Natural killer cell (primary cell): Measurements from ENCODE around the gene WDR86. TPM values are rescaled to one million over a fixed set of nuclear protein-coding genes. Genes with fewer than 3 reads are reported as not detected.

ENCODE experiments used
- ATAC-seq, 3 donors: fragments of 150-1000 bp in 2 of 3; fragments of 200-7000 bp in 1 of 3; cut with Tn5 transposase; 1 replicate in 1 of 3; 2 replicates in 2 of 3; pipeline ENCODE4 v1.10.0; 2021; ENCODE audit warnings: mild to moderate bottlenecking in 2 of 3, moderate library complexity in 2 of 3
- DNase-seq, 2 donors: peaks; one replicate each; pipeline versions ENCODE4 v3.0.0 to v3.0.0-alpha.2; 2013 to 2021; ENCODE audit warnings: mixed read lengths in 1 of 2
- H3K27ac ChIP-seq: one replicate; pipeline ENCODE4 v1.5.1; 2013; ENCODE audit warnings: mild to moderate bottlenecking, low read length
- H3K27me3 ChIP-seq: one replicate; pipeline ENCODE4 v1.6.1; 2013; ENCODE audit warnings: low read length; ENCODE audit not compliant: control insufficient read depth, insufficient read depth
- H3K36me3 ChIP-seq: one replicate; pipeline ENCODE4 v1.6.1; 2013; ENCODE audit warnings: low read length; ENCODE audit not compliant: control insufficient read depth, insufficient read depth
- H3K4me1 ChIP-seq: one replicate; pipeline ENCODE4 v1.6.1; 2013; ENCODE audit warnings: low read length; ENCODE audit not compliant: control insufficient read depth, insufficient read depth
- H3K4me3 ChIP-seq: one replicate; pipeline ENCODE4 v1.5.1; 2013; ENCODE audit warnings: low read length
- H3K9me3 ChIP-seq: one replicate; pipeline ENCODE4 v1.6.1; 2013; ENCODE audit warnings: low read length; ENCODE audit not compliant: control insufficient read depth, insufficient read depth
- H3K27ac Mint-ChIP-seq, 2 donors: one replicate each; pipeline ENCODE4 v1.8.0; 2022; ENCODE audit warnings: mild to moderate bottlenecking in 2 of 2, mixed read lengths in 2 of 2, moderate library complexity in 1 of 2
- H3K27me3 Mint-ChIP-seq, 2 donors: one replicate each; pipeline ENCODE4 v1.8.0; 2022; ENCODE audit warnings: low read depth in 2 of 2, mixed read lengths in 2 of 2
- H3K36me3 Mint-ChIP-seq: one replicate; pipeline ENCODE4 v1.8.0; 2022; ENCODE audit warnings: mixed read lengths
- H3K4me1 Mint-ChIP-seq, 2 donors: one replicate each; pipeline ENCODE4 v1.8.0; 2022; ENCODE audit warnings: mixed read lengths in 2 of 2
- H3K4me3 Mint-ChIP-seq: one replicate; pipeline ENCODE4 v1.8.0; 2022; ENCODE audit warnings: mild to moderate bottlenecking, moderate library complexity, mixed read lengths
- H3K9me3 Mint-ChIP-seq, 2 donors: one replicate each; pipeline ENCODE4 v1.8.0; 2022; ENCODE audit warnings: mixed read lengths in 2 of 2
- WGBS: methylation state at CpG from one replicate; pipeline ENCODE4 v1.1.7; 2013; ENCODE audit warnings: missing lambda C conversion rate; ENCODE audit not compliant: insufficient coverage; 5-methylcytosine and 5-hydroxymethylcytosine counted together
- intact Hi-C: fragments of 100-400 bp; cut with micrococcal nuclease; formaldehyde crosslinking; loops from one replicate; pipeline ENCODE4 v1.14.2; 2022
- total RNA-seq, 4 donors: library from RNA; stranded (reverse); fragments of 120-200 nt in 1 of 4; gene quantifications; one replicate each; pipeline versions ENCODE4 v1.2.3 to v1.2.4, GENCODE V29; 2013 to 2022
- TF ChIP-seq, protein P1 (sequence below): fragments of 200-600 bp; IDR thresholded peaks from one replicate; pipeline ENCODE4 v1.8.0; 2022; ENCODE audit warnings: antibody characterized with exemption

Gene WDR86
- total RNA-seq, 3 donors from 2014 or later (not counting 1 experiment from before 2014, with no cell fraction given), result 1.6 to 4.6 (median 2.1) TPM

DNA sequence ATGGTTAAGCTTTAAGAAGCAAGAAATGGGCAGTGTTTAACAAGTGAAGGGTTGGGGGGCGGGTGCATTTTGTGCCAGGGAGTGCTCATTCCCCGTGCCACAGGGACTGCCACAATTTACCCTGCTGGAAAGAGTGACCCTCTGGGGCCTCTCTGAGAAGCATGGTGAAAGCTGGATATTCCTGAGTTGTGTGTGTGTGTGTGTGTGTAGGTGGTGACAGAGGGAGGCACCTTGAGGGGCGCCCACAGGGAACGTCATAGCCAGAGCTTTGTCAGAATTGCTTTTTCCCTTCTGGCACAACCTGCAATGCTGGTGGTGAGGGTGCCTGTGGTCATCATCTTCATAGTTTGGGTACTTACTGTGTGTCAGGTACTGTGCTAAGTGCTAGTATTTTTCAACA is 2.5 kb upstream of the WDR86 start:
- Mint-ChIP-seq H3K36me3 (no peaks in the 10 kb centered on the region), H3K4me3 (no peak overlapping the region), H3K9me3 (no peaks in the 10 kb centered on the region), H3K4me1 (peaks cover 7 to 21% of the 10 kb centered on the region in 2 donors), H3K27ac (peak overlapping the region in 1 of 2 donors; percentile 38), H3K27me3 (peaks cover 43 to 59% of the 10 kb centered on the region in 2 donors)
- no peak overlapping the region for H3K27ac ChIP-seq
- no peak overlapping the region for H3K4me3 ChIP-seq
- no peaks in the 10 kb centered on the region for H3K9me3 ChIP-seq
- H3K36me3 ChIP-seq, result no peaks in the 10 kb centered on the region
- peaks cover 36% of the 10 kb centered on the region for H3K4me1 ChIP-seq
- TF ChIP-seq, protein P1, sequence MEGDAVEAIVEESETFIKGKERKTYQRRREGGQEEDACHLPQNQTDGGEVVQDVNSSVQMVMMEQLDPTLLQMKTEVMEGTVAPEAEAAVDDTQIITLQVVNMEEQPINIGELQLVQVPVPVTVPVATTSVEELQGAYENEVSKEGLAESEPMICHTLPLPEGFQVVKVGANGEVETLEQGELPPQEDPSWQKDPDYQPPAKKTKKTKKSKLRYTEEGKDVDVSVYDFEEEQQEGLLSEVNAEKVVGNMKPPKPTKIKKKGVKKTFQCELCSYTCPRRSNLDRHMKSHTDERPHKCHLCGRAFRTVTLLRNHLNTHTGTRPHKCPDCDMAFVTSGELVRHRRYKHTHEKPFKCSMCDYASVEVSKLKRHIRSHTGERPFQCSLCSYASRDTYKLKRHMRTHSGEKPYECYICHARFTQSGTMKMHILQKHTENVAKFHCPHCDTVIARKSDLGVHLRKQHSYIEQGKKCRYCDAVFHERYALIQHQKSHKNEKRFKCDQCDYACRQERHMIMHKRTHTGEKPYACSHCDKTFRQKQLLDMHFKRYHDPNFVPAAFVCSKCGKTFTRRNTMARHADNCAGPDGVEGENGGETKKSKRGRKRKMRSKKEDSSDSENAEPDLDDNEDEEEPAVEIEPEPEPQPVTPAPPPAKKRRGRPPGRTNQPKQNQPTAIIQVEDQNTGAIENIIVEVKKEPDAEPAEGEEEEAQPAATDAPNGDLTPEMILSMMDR, result no peak
- peaks cover 16% of the 10 kb centered on the region for H3K27me3 ChIP-seq
- intact Hi-C loops, result no loop called here
- WGBS, result 85% methylated on average over 4 of the region's 4 CpGs
- ATAC-seq, result no peak
- no peak for DNase-seq

DNA sequence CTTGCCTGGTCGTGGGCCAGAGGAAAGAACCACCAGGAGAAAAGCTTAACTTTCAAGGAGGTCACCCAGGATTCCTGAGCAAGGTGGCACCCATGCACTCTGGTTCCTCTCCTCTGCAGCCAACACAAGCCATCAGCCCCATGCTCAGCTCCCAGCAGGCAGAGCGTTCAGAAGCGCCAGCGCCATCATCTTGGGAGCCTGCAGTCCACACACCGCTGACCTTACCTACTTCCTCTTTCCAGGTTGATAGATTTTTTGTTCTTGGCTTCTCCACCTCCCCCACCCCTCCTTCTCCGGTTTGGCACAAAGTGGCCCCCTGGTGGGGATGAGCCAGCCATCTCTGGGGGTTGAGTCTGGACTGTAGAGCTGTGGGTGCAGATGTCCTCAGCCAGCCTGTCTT is 1.7 kb upstream of the WDR86 start:
- Histone ChIP-seq H3K27ac (no peak overlapping the region), H3K4me1 (peaks cover 36% of the 10 kb centered on the region), H3K9me3 (no peaks in the 10 kb centered on the region), H3K27me3 (peaks cover 16% of the 10 kb centered on the region), H3K4me3 (no peak overlapping the region), H3K36me3 (no peaks in the 10 kb centered on the region)
- TF ChIP-seq, protein P1, result no peak
- H3K36me3 Mint-ChIP-seq, result no peaks in the 10 kb centered on the region
- WGBS, result 44% methylated on average over 5 of the region's 6 CpGs
- peaks cover 7 to 21% of the 10 kb centered on the region in 2 donors for H3K4me1 Mint-ChIP-seq
- ATAC-seq, result no peak
- no peak for DNase-seq
- H3K27me3 Mint-ChIP-seq, result peaks cover 38 to 52% of the 10 kb centered on the region in 2 donors
- intact Hi-C loops, result loop anchor here (2.0 kb wide), 1 partner anchor 43 kb away; no protein-coding TSS in a partner anchor
- H3K4me3 Mint-ChIP-seq, result no peak overlapping the region
- H3K27ac Mint-ChIP-seq, result no peak overlapping the region
- H3K9me3 Mint-ChIP-seq, result no peaks in the 10 kb centered on the region

DNA sequence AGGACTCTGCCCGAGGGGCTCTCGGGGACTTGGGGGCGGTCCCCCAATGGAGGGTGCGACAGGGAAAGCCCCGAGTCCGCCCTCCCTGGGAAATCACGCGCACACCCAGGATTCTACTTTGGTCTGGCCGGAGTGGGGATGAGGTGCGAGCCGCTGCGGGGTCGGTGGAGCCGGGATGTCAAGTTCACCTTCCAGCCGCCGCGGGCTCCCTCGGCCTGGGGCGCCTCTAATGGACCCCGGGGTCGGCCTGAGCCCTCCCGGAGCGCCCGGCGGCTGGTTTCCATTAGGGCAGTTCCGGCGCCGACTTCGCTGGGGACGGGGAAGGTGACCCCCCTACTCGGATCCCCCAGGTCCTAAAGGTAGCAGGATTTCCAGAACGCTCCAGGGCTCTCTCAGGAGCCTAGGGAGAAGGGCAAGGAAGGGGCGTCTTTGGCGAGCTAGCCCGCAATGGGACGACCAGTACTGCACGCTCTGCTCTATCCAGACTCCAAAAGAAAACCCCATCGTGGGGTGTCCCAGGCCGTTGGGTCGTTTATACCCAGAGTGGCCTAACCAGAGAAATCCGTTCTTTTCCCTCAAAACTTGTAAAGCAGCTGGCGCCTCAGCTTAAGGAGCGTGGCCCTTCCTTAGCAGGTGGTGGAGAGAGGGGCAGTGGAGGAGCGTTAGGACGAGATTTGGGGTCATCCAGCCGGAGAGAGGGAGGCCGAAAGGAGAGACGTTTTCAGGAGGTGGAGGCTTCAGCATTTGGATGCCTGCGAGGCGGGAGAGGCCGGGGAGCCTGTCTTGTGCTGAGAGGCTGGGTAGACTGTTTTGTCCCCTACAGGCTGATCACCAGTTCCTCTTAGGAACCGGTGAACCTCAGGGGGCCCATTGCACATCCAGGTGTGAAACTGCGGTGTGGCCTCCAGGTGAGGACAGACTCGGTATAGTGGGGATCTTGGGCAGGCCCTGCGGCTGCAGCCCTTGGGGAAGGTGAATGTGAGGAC is 860 bp upstream of the WDR86 start:
- H3K36me3 Mint-ChIP-seq, result no peaks in the 10 kb centered on the region
- no peaks in the 10 kb centered on the region for H3K9me3 Mint-ChIP-seq
- H3K27ac Mint-ChIP-seq, result peak overlapping the region in 1 of 2 donors; percentile 87
- TF ChIP-seq, protein P1, result no peak
- H3K4me3 ChIP-seq, result peak overlapping the region; percentile 55
- 26% methylated on average over 55 of the region's 55 CpGs for WGBS
- DNase-seq, result peak; percentile 29 to 65
- H3K27me3 Mint-ChIP-seq, result peaks cover 38 to 51% of the 10 kb centered on the region in 2 donors
- H3K4me1 Mint-ChIP-seq, result peaks cover 7 to 21% of the 10 kb centered on the region in 2 donors
- H3K4me3 Mint-ChIP-seq, result peak overlapping the region; percentile 58
- intact Hi-C loops, result loop anchor here (2.0 kb wide), 1 partner anchor 42 kb away; no protein-coding TSS in a partner anchor
- peak in 1 of 3 donors; percentile 17 for ATAC-seq
- peaks cover 16% of the 10 kb centered on the region for H3K27me3 ChIP-seq
- H3K4me1 ChIP-seq, result peaks cover 31% of the 10 kb centered on the region
- H3K36me3 ChIP-seq, result no peaks in the 10 kb centered on the region
- no peaks in the 10 kb centered on the region for H3K9me3 ChIP-seq
- peak overlapping the region; percentile 94 for H3K27ac ChIP-seq
